Gastrocnemius medialis (tissue), 4 donors: ENCODE results near the gene FSTL1. TPM values are rescaled to one million over a fixed set of nuclear protein-coding genes. Genes with fewer than 3 reads are reported as not detected.

ENCODE experiments used
- ATAC-seq, 2 donors: fragments of 150-250 bp; one replicate each; pipeline ENCODE4 v1.9.1; 2016
- DNase-seq, 2 donors: peaks; one replicate each; pipeline ENCODE4 v3.0.0-alpha.2; 2019
- H3K27ac ChIP-seq, 4 donors: fragments of 200-600 bp; sonication (generic); 1 replicate in 1 of 4; 2 replicates in 3 of 4; pipeline ENCODE4 v1.5.1; 2016 to 2018; ENCODE audit warnings: mild to moderate bottlenecking in 2 of 4, moderate library complexity in 1 of 4
- H3K27me3 ChIP-seq, 3 donors: fragments of 200-600 bp; sonication (generic) in 2 of 3; 1 replicate in 1 of 3; 2 replicates in 2 of 3; pipeline versions ENCODE4 v1.5.1 to v1.6.0; 2016 to 2019; ENCODE audit warnings: mild to moderate bottlenecking in 1 of 3, moderate library complexity in 1 of 3
- H3K36me3 ChIP-seq, 2 donors: fragments of 200-600 bp; sonication (generic) in 1 of 2; one replicate each; pipeline ENCODE4 v1.5.1; 2017 to 2018
- H3K4me1 ChIP-seq, 2 donors: fragments of 200-600 bp; sonication (generic) in 1 of 2; one replicate each; pipeline ENCODE4 v1.5.1; 2016 to 2017; ENCODE audit warnings: mild to moderate bottlenecking in 2 of 2
- H3K4me3 ChIP-seq, 4 donors: fragments of 200-600 bp; sonication (generic) in 3 of 4; 1 replicate in 1 of 4; 2 replicates in 3 of 4; pipeline ENCODE4 v1.5.1; 2016 to 2019; ENCODE audit warnings: mild to moderate bottlenecking in 2 of 4
- H3K9me3 ChIP-seq, 3 donors: fragments of 200-600 bp; sonication (generic) in 2 of 3; 1 replicate in 1 of 3; 2 replicates in 2 of 3; pipeline ENCODE4 v1.5.1; 2016 to 2019
- CTCF ChIP-seq, 5 experiments: fragments of 450-650 bp in 3 of 5; fragments of 200-600 bp in 2 of 5; sonication (generic) in 2 of 5; IDR thresholded peaks in 4 of 5; conservative IDR thresholded peaks in 1 of 5; 1 replicate in 4 of 5; 2 replicates in 1 of 5; pipeline ENCODE4 v1.5.1; 2016 to 2019; ENCODE audit warnings: antibody characterized with exemption in 5 of 5, mild to moderate bottlenecking in 3 of 5, moderate library complexity in 3 of 5
- POLR2A ChIP-seq, 2 donors: fragments of 450-650 bp; IDR thresholded peaks; one replicate each; pipeline ENCODE4 v1.6.1; 2017; ENCODE audit warnings: antibody characterized with exemption in 2 of 2, mild to moderate bottlenecking in 2 of 2, moderate library complexity in 2 of 2
- in situ Hi-C, 4 donors: fragments of 200-750 bp; cut with MboI; loops; one replicate each; pipeline versions ENCODE4 v1.15.0 to v1.8.0; 2017; ENCODE audit warnings: low sequenced_read_pairs in 4 of 4
- intact Hi-C: fragments of 100-400 bp; cut with DNase I; formaldehyde crosslinking; loops from one replicate; pipeline ENCODE4 v1.15.1; 2023; ENCODE audit warnings: low total_unique reads
- total RNA-seq, 4 donors: library from RNA; depleted of rRNA; stranded (reverse); fragments of >200 nt; gene quantifications; one replicate each; pipeline versions ENCODE4 v1.1.0 to v1.2.3, GENCODE V29; 2016

FSTL1 gene
- total RNA-seq, 4 donors from 2014 or later, result 33.4 to 77.5 (median 44.0) TPM

GRCh38 chr3:120459196-120459595 is 8.4 kb upstream of the FSTL1 start:
- TF ChIP-seq CTCF (IDR thresholded peaks at IDR 0.05 in 4 of 5, conservative IDR thresholded peaks at IDR 0.05 in 1 of 5) (no peak), POLR2A (IDR thresholded peaks at IDR 0.05) (no peak)
- intact Hi-C loops (no loop called here), in situ Hi-C loops (no loop called here)
- no peak overlapping the region for H3K27ac ChIP-seq
- H3K4me3 ChIP-seq, result no peak overlapping the region
- H3K4me1 ChIP-seq, result peaks cover 0 to 3% of the 10 kb centered on the region in 2 donors
- ATAC-seq (no peak), DNase-seq (no peak)
- no peaks in the 10 kb centered on the region for H3K27me3 ChIP-seq
- H3K36me3 ChIP-seq, result no peaks in the 10 kb centered on the region
- H3K9me3 ChIP-seq, result no peaks in the 10 kb centered on the region

- no peaks in the 10 kb centered on the region for H3K27me3 ChIP-seq
- no peaks in the 10 kb centered on the region for H3K36me3 ChIP-seq
- H3K4me3 ChIP-seq, result no peak overlapping the region
- TF ChIP-seq CTCF (IDR thresholded peaks at IDR 0.05 in 4 of 5, conservative IDR thresholded peaks at IDR 0.05 in 1 of 5), result no peak
- TF ChIP-seq POLR2A (IDR thresholded peaks at IDR 0.05), result no peak
- no peak overlapping the region for H3K27ac ChIP-seq
- ATAC-seq (no peak), DNase-seq (no peak)
- H3K9me3 ChIP-seq, result no peaks in the 10 kb centered on the region
- peaks cover 0 to 3% of the 10 kb centered on the region in 2 donors for H3K4me1 ChIP-seq
- intact Hi-C loops (no loop called here), in situ Hi-C loops (no loop called here)
These were observed 7.0 kb upstream of the FSTL1 start for GRCh38 chr3:120457827-120458226.

- no peak overlapping the region for H3K27ac ChIP-seq
- intact Hi-C loops (no loop called here), in situ Hi-C loops (no loop called here)
- no peak for DNase-seq
- no peaks in the 10 kb centered on the region for H3K9me3 ChIP-seq
- TF ChIP-seq CTCF (IDR thresholded peaks at IDR 0.05 in 4 of 5, conservative IDR thresholded peaks at IDR 0.05 in 1 of 5), result no peak
- H3K4me1 ChIP-seq, result peaks cover 6 to 16% of the 10 kb centered on the region in 2 donors
- H3K27me3 ChIP-seq, result peaks cover 0 to 6% (median 0%) of the 10 kb centered on the region in 3 donors
- no peak overlapping the region for H3K4me3 ChIP-seq
- no peaks in the 10 kb centered on the region for H3K36me3 ChIP-seq
- ATAC-seq, result no peak
These were observed 3.4 kb upstream of the FSTL1 start for GRCh38 chr3:120454076-120454689.

GRCh38 chr3:120452816-120453215 is 2.0 kb upstream of the FSTL1 start:
- ATAC-seq (no peak), DNase-seq (no peak)
- Histone ChIP-seq H3K4me1 (peaks cover 6 to 16% of the 10 kb centered on the region in 2 donors), H3K27ac (no peak overlapping the region), H3K9me3 (no peaks in the 10 kb centered on the region), H3K4me3 (no peak overlapping the region), H3K27me3 (peaks cover 0 to 6% (median 0%) of the 10 kb centered on the region in 3 donors), H3K36me3 (no peaks in the 10 kb centered on the region)
- intact Hi-C loops (no loop called here), in situ Hi-C loops (no loop called here)
- TF ChIP-seq CTCF (IDR thresholded peaks at IDR 0.05 in 4 of 5, conservative IDR thresholded peaks at IDR 0.05 in 1 of 5), result no peak

GRCh38 chr3:120451806-120452205 is 1.0 kb upstream of the FSTL1 start:
- Histone ChIP-seq H3K36me3 (no peaks in the 10 kb centered on the region), H3K27ac (peak overlapping the region; percentile 67 to 81 (median 74)), H3K4me1 (peaks cover 12 to 16% of the 10 kb centered on the region in 2 donors), H3K4me3 (peak overlapping the region in 1 of 4 donors; percentile 79), H3K27me3 (peaks cover 0 to 6% (median 0%) of the 10 kb centered on the region in 3 donors), H3K9me3 (no peaks in the 10 kb centered on the region)
- peak in 1 of 2 donors; percentile 4 for ATAC-seq
- TF ChIP-seq CTCF (IDR thresholded peaks at IDR 0.05 in 4 of 5, conservative IDR thresholded peaks at IDR 0.05 in 1 of 5) (no peak), POLR2A (IDR thresholded peaks at IDR 0.05) (no peak)
- DNase-seq, result no peak
- in situ Hi-C loops, result no loop called here
- intact Hi-C loops, result no loop called here
